Measurements from ENCODE around the gene LPCAT1.
"Not testable (repeated sequence)": the region's sequence is repeated elsewhere in the genome, so short reads cannot be mapped to it uniquely, and the experiment has no call there.

The LPCAT1 gene

GRCh38 chr5:1525624-1526189 is 1.9 kb upstream of the LPCAT1 start:
- no peak overlapping the region for H3K4me3 ChIP-seq (ENCODE audit: low read depth, low read length)
- no peak for DNase-seq (ENCODE audit: low read depth)

GRCh38 chr5:1524799-1525623 is 1.3 kb upstream of the LPCAT1 start:
- H3K4me3 ChIP-seq (ENCODE audit: low read depth, low read length): no peak overlapping the region
- no peak for DNase-seq (ENCODE audit: low read depth)

- H3K4me3 ChIP-seq (ENCODE audit: low read depth, low read length): peak overlapping the region; percentile 67
- no peak for DNase-seq (ENCODE audit: low read depth)
Observed at GRCh38 chr5:1524481-1524798, 680 bp upstream of the LPCAT1 start.

GRCh38 chr5:1523480-1523792 is 324 bp downstream of the LPCAT1 start:
- H3K4me3 ChIP-seq (ENCODE audit: low read depth, low read length): peak overlapping the region; percentile 67
- DNase-seq (ENCODE audit: low read depth): no peak

GRCh38 chr5:1522601-1523479 is 920 bp downstream of the LPCAT1 start:
- no peak for DNase-seq (ENCODE audit: low read depth)
- peak overlapping the region; percentile 67 for H3K4me3 ChIP-seq (ENCODE audit: low read depth, low read length)

- DNase-seq (ENCODE audit: low read depth): peak; percentile 56
Observed at GRCh38 chr5:1521671-1522600, 1.8 kb downstream of the LPCAT1 start.

GRCh38 chr5:1520791-1521453 is 2.8 kb downstream of the LPCAT1 start:
- no peak for DNase-seq (ENCODE audit: low read depth)
- H3K4me3 ChIP-seq (ENCODE audit: low read depth, low read length): no peak overlapping the region

More at GRCh38 chr5:1521671-1522600, 1.8 kb downstream of the LPCAT1 start:
- H3K4me3 ChIP-seq (ENCODE audit: low read depth, low read length): peak overlapping the region; percentile 67

- H3K4me3 ChIP-seq (ENCODE audit: low read depth, low read length): no peak overlapping the region
- no peak for DNase-seq (ENCODE audit: low read depth)
Observed at GRCh38 chr5:1519631-1520210, 4.0 kb downstream of the LPCAT1 start.

- no peak for DNase-seq (ENCODE audit: low read depth)
- H3K4me3 ChIP-seq (ENCODE audit: low read depth, low read length): no peak overlapping the region
Observed at GRCh38 chr5:1517838-1518237, 5.9 kb downstream of the LPCAT1 start.

GRCh38 chr5:1516615-1517601 is 6.9 kb downstream of the LPCAT1 start:
- no peak overlapping the region for H3K4me3 ChIP-seq (ENCODE audit: low read depth, low read length)
- peak; percentile 18 for DNase-seq (ENCODE audit: low read depth)

GRCh38 chr5:1515921-1516571 is 7.7 kb downstream of the LPCAT1 start:
- DNase-seq (ENCODE audit: low read depth): no peak
- no peak overlapping the region for H3K4me3 ChIP-seq (ENCODE audit: low read depth, low read length)

GRCh38 chr5:1515311-1515920 is 8.3 kb downstream of the LPCAT1 start:
- no peak overlapping the region for H3K4me3 ChIP-seq (ENCODE audit: low read depth, low read length)
- no peak for DNase-seq (ENCODE audit: low read depth)

- not testable (repeated sequence) for DNase-seq (ENCODE audit: low read depth); H3K4me3 ChIP-seq (ENCODE audit: low read depth, low read length)
Observed at GRCh38 chr5:1514819-1515310, 8.9 kb downstream of the LPCAT1 start.

GRCh38 chr5:1514027-1514818 is 9.5 kb downstream of the LPCAT1 start:
- H3K4me3 ChIP-seq (ENCODE audit: low read depth, low read length): no peak overlapping the region
- no peak for DNase-seq (ENCODE audit: low read depth)

GRCh38 chr5:1513326-1514026 is 10.3 kb downstream of the LPCAT1 start:
- no peak overlapping the region for H3K4me3 ChIP-seq (ENCODE audit: low read depth, low read length)
- no peak for DNase-seq (ENCODE audit: low read depth)

Data from skeletal muscle cell (primary cell).